H1 (cell line): ENCODE measurements around the gene AHI1. TPM values are rescaled to one million over a fixed set of nuclear protein-coding genes. Genes with fewer than 3 reads are reported as not detected.

Experiments
- CTCF ChIA-PET: fragments of 300-600 bp; sonication (Branson Sonifier 250); formaldehyde crosslinking; loops from one replicate; lab custom pipeline; 2021; ENCODE audit not compliant: partially characterized antibody; lab: Charles Lee
- POLR2A ChIA-PET: fragments of 300-600 bp; sonication (Branson Sonifier 250); formaldehyde crosslinking; loops from one replicate; lab custom pipeline; 2021; ENCODE audit warnings: inconsistent platforms; ENCODE audit not compliant: partially characterized antibody; lab: Charles Lee
- DNase-seq, 2 experiments: peaks; one replicate each; pipeline versions ENCODE4 v3.0.0 to v3.0.0-alpha.2; 2010 to 2022; ENCODE audit warnings: low spot score in 2 of 2, low read depth in 1 of 2, mixed read lengths in 1 of 2
- FAIRE-seq: peaks from 2 replicates; lab custom pipeline; 2011; peaks lifted over from hg19 to GRCh38; lab: Jason Lieb, UNC
- H2AFZ ChIP-seq: 2 replicates; pipeline ENCODE4 v1.8.1; 2012; ENCODE audit warnings: low read length, inconsistent platforms
- H2AK5ac ChIP-seq: 2 replicates; pipeline ENCODE4 v1.6.1; 2013; ENCODE audit warnings: low read depth, low read length
- H2BK120ac ChIP-seq: replicated peaks from 2 replicates; pipeline ENCODE3; 2013; ENCODE audit warnings: low read depth, low read length, inconsistent platforms
- H2BK12ac ChIP-seq: 2 replicates; pipeline ENCODE4 v1.6.1; 2013; ENCODE audit warnings: low read depth, low read length
- H2BK15ac ChIP-seq: 2 replicates; pipeline ENCODE4 v1.6.1; 2013; ENCODE audit warnings: low read length
- H2BK20ac ChIP-seq: 2 replicates; pipeline ENCODE4 v1.6.1; 2013; ENCODE audit warnings: low read length
- H2BK5ac ChIP-seq: 2 replicates; pipeline ENCODE4 v1.6.1; 2013; ENCODE audit warnings: low read depth, low read length
- H3K14ac ChIP-seq: 2 replicates; pipeline ENCODE4 v1.6.1; 2013; ENCODE audit warnings: inconsistent platforms; ENCODE audit not compliant: insufficient read length
- H3K18ac ChIP-seq: 2 replicates; pipeline ENCODE4 v1.6.1; 2013; ENCODE audit warnings: low read length; ENCODE audit errors: extremely low read depth
- H3K23ac ChIP-seq: 2 replicates; pipeline ENCODE4 v1.6.1; 2013; ENCODE audit warnings: inconsistent platforms; ENCODE audit not compliant: insufficient read length
- H3K23me2 ChIP-seq: 2 replicates; pipeline ENCODE4 v1.6.1; 2013; ENCODE audit warnings: low read depth, low read length
- H3K27ac ChIP-seq: 2 replicates; pipeline ENCODE4 v1.6.1; 2011; ENCODE audit warnings: low read depth, low read length, inconsistent platforms
- H3K27me3 ChIP-seq, 4 experiments: replicated peaks in 1 of 4; 1 replicate in 1 of 4; 2 replicates in 3 of 4; pipeline versions ENCODE4 v1.6.1 to v1.8.1; 2011 to 2013; ENCODE audit warnings: low read length in 3 of 4, mild to moderate bottlenecking in 3 of 4, inconsistent platforms in 2 of 4, mixed read lengths in 2 of 4, moderate library complexity in 1 of 4; ENCODE audit not compliant: control insufficient read depth in 3 of 4, insufficient read depth in 3 of 4; ENCODE audit errors: extremely low read depth in 1 of 4
- H3K36me3 ChIP-seq, 4 experiments: 2 replicates each; pipeline versions ENCODE4 v1.6.1 to v1.8.1; 2011 to 2013; ENCODE audit warnings: mild to moderate bottlenecking in 4 of 4, low read length in 3 of 4, moderate library complexity in 2 of 4, control low read depth in 1 of 4, inconsistent platforms in 1 of 4; ENCODE audit not compliant: insufficient read depth in 4 of 4, control insufficient read depth in 2 of 4
- H3K4ac ChIP-seq: replicated peaks from 2 replicates; pipeline ENCODE3; 2013; ENCODE audit warnings: low read length, low read depth, mixed read lengths, inconsistent platforms; ENCODE audit not compliant: insufficient read length
- H3K4me1 ChIP-seq, 4 experiments: replicated peaks in 1 of 4; 1 replicate in 1 of 4; 2 replicates in 3 of 4; pipeline versions ENCODE4 v1.6.1 to v1.8.1; 2011 to 2013; ENCODE audit warnings: low read length in 3 of 4, inconsistent platforms in 2 of 4, mixed read lengths in 1 of 4; ENCODE audit not compliant: insufficient read depth in 4 of 4, control insufficient read depth in 3 of 4
- H3K4me2 ChIP-seq, 2 experiments: 2 replicates each; pipeline versions ENCODE4 v1.6.1 to v1.8.1; 2011 to 2013; ENCODE audit warnings: low read depth in 2 of 2, low read length in 2 of 2, control low read depth in 1 of 2, inconsistent platforms in 1 of 2, mild to moderate bottlenecking in 1 of 2; ENCODE audit not compliant: insufficient read depth in 1 of 2
- H3K4me3 ChIP-seq, 4 experiments: fragments of 200-600, 300-600 bp in 1 of 4; sonication (generic), shearing (Covaris generic), sonication (Bioruptor Twin) in 1 of 4; 2 replicates each; pipeline versions ENCODE4 v1.5.1 to v1.8.1; 2011 to 2016; ENCODE audit warnings: low read length in 4 of 4, low read depth in 3 of 4, control low read depth in 2 of 4, inconsistent platforms in 2 of 4, mild to moderate bottlenecking in 2 of 4, mixed read lengths in 1 of 4, moderate library complexity in 1 of 4; ENCODE audit not compliant: insufficient read depth in 2 of 4; ENCODE audit errors: extremely low read depth in 1 of 4
- H3K56ac ChIP-seq: replicated peaks from 2 replicates; pipeline ENCODE3; 2013; ENCODE audit warnings: low read depth, mild to moderate bottlenecking, mixed read lengths, low read length, inconsistent platforms; ENCODE audit not compliant: insufficient read length
- H3K79me1 ChIP-seq: 2 replicates; pipeline ENCODE4 v1.6.1; 2013; ENCODE audit warnings: low read depth, low read length, control low read depth
- H3K79me2 ChIP-seq, 2 experiments: 2 replicates each; pipeline versions ENCODE4 v1.6.1 to v1.8.1; 2012 to 2013; ENCODE audit warnings: low read length in 2 of 2, mild to moderate bottlenecking in 2 of 2, inconsistent platforms in 1 of 2; ENCODE audit not compliant: insufficient read depth in 2 of 2, control insufficient read depth in 1 of 2
- H3K9ac ChIP-seq, 4 experiments: replicated peaks in 1 of 4; 1 replicate in 1 of 4; 2 replicates in 3 of 4; pipeline versions ENCODE4 v1.6.1 to v1.8.1; 2011 to 2013; ENCODE audit warnings: low read depth in 3 of 4, low read length in 3 of 4, control low read depth in 2 of 4, mild to moderate bottlenecking in 2 of 4, moderate library complexity in 2 of 4, inconsistent platforms in 1 of 4; ENCODE audit errors: extremely low read depth in 1 of 4
- H3K9me3 ChIP-seq, 2 experiments: 2 replicates each; pipeline versions ENCODE4 v1.6.1 to v1.8.1; 2012 to 2013; ENCODE audit warnings: mild to moderate bottlenecking in 2 of 2, moderate library complexity in 2 of 2, control low read depth in 1 of 2, inconsistent platforms in 1 of 2, low read depth in 1 of 2, low read length in 1 of 2, mixed read lengths in 1 of 2; ENCODE audit not compliant: insufficient read depth in 2 of 2
- H4K20me1 ChIP-seq, 2 experiments: replicated peaks in 1 of 2; 2 replicates each; pipeline versions ENCODE3 to v1.8.1; 2011 to 2013; ENCODE audit warnings: inconsistent platforms in 2 of 2, low read length in 2 of 2, mild to moderate bottlenecking in 1 of 2; ENCODE audit not compliant: insufficient read depth in 2 of 2, control insufficient read depth in 1 of 2
- H4K5ac ChIP-seq: 2 replicates; pipeline ENCODE4 v1.6.1; 2013; ENCODE audit warnings: low read length, low read depth, mixed read lengths, inconsistent platforms; ENCODE audit not compliant: insufficient read length
- H4K8ac ChIP-seq: 2 replicates; pipeline ENCODE4 v1.8.0; 2013; ENCODE audit warnings: mild to moderate bottlenecking, moderate library complexity, low read length, inconsistent platforms; ENCODE audit not compliant: insufficient read depth; ENCODE audit errors: extremely low read depth
- H4K91ac ChIP-seq: replicated peaks from 2 replicates; pipeline ENCODE3; 2013; ENCODE audit warnings: low read length, mixed read lengths, inconsistent platforms; ENCODE audit not compliant: insufficient read length
- ASH2L ChIP-seq: fragments of 200-600, 300-600 bp; sonication (generic); IDR thresholded peaks from one replicate; pipeline ENCODE4 v1.7.1; 2017; ENCODE audit warnings: low read length
- ATF3 ChIP-seq: IDR thresholded peaks from 2 replicates; pipeline ENCODE4 v1.6.1; 2011; ENCODE audit warnings: low read depth, mild to moderate bottlenecking, low read length; ENCODE audit not compliant: insufficient read depth
- BACH1 ChIP-seq: IDR thresholded peaks from 2 replicates; pipeline ENCODE4 v1.6.1; 2012; ENCODE audit warnings: low read length, improper control_type of control experiment
- CBX5 ChIP-seq: fragments of 300-800, 300-1000 bp; sonication (generic); IDR thresholded peaks from 2 replicates; pipeline ENCODE4 v1.7.1; 2016; ENCODE audit warnings: antibody characterized with exemption, low read length, low read depth
- CHD2 ChIP-seq: IDR thresholded peaks from 2 replicates; pipeline ENCODE4 v1.6.1; 2012; ENCODE audit warnings: low read length, improper control_type of control experiment
- EGR1 ChIP-seq: IDR thresholded peaks from 2 replicates; pipeline ENCODE4 v1.6.1; 2011; ENCODE audit warnings: low read depth, low read length, borderline replicate concordance
- GTF2F1 ChIP-seq: IDR thresholded peaks from 2 replicates; pipeline ENCODE4 v1.6.1; 2012; ENCODE audit warnings: low read depth, low read length, improper control_type of control experiment, borderline replicate concordance
- POU5F1 ChIP-seq: IDR thresholded peaks from 2 replicates; pipeline ENCODE4 v1.6.1; 2011; ENCODE audit warnings: low read depth, mild to moderate bottlenecking, low read length, moderate library complexity
- SIRT6 ChIP-seq: IDR thresholded peaks from one replicate; pipeline ENCODE4 v1.7.1; 2012; ENCODE audit warnings: low read length, inconsistent platforms
- SP4 ChIP-seq: IDR thresholded peaks from 2 replicates; pipeline ENCODE4 v1.6.1; 2012; ENCODE audit warnings: low read length, inconsistent platforms
- SRF ChIP-seq: IDR thresholded peaks from 2 replicates; pipeline ENCODE4 v1.6.1; 2011; ENCODE audit warnings: mild to moderate bottlenecking, low read depth, low read length, moderate library complexity
- SUZ12 ChIP-seq: fragments of 200-600 bp; sonication (generic); IDR thresholded peaks from 2 replicates; pipeline ENCODE4 v1.6.1; 2012; ENCODE audit warnings: mild to moderate bottlenecking, inconsistent platforms, low read length, moderate library complexity, mixed read lengths
- TAF7 ChIP-seq: optimal IDR thresholded peaks from 2 replicates; pipeline ENCODE3; 2011; ENCODE audit warnings: low read depth, mild to moderate bottlenecking, inconsistent platforms, low read length, moderate library complexity, borderline replicate concordance
- WGBS, 2 experiments: shearing (Covaris generic) in 1 of 2; methylation state at CpG; one replicate each; pipeline versions ENCODE4 v1.1.6 to v1.1.7; 2013 to 2015; ENCODE audit warnings: low lambda C conversion rate in 2 of 2, mixed read lengths in 2 of 2, inconsistent platforms in 1 of 2, low coverage in 1 of 2, missing lambda C conversion rate in 1 of 2; ENCODE audit not compliant: insufficient replicate concordance in 2 of 2, insufficient coverage in 1 of 2, insufficient read length in 1 of 2; ENCODE audit errors: extremely low coverage in 1 of 2, missing lambda C conversion rate in 1 of 2; 5-methylcytosine and 5-hydroxymethylcytosine counted together
- polyA plus RNA-seq, 7 experiments: library from polyadenylated mRNA; depleted of rRNA in 3 of 7; stranded (reverse) in 5 of 7; unstranded in 2 of 7; fragments of >200 nt in 5 of 7; fragments of 200-250 nt in 2 of 7; gene quantifications; 1 replicate in 5 of 7; 2 replicates in 1 of 7; 4 replicates in 1 of 7; pipeline versions ENCODE4 v1.2.1 to v1.2.3, GENCODE V29; 2011 to 2013; ENCODE audit warnings: missing spikeins in 2 of 7, mixed read lengths in 2 of 7
- total RNA-seq: library from RNA; stranded (reverse); fragmentation: NEBNext Ultra II Directional; extraction: Animal tissue kit (Norgen Biotek cat#: 25700); gene quantifications from 2 replicates; pipeline ENCODE4 v1.2.1, GENCODE V29; 2021
- TF ChIP-seq, protein P1 (sequence below): IDR thresholded peaks from 2 replicates; pipeline ENCODE4 v1.6.1; 2012; ENCODE audit warnings: low read length, inconsistent platforms

Gene AHI1
- total and polyA plus RNA-seq, 2 of the 8 experiments (the other 6 are each of a cell fraction or from before 2014, with no cell fraction given), result 4.2 to 19.6 TPM

GRCh38 chr6:135461208-135461607 lies 36.3 kb downstream of the AHI1 start:
- no peak for TF ChIP-seq ASH2L
- no peak for TF ChIP-seq SRF
- TF ChIP-seq TAF7, result no peak
- TF ChIP-seq ATF3, result no peak
- no peak for TF ChIP-seq GTF2F1
- no peak for TF ChIP-seq EGR1
- no peak for TF ChIP-seq SIRT6
- no peak for TF ChIP-seq CBX5
- TF ChIP-seq CHD2, result no peak
- no peak for TF ChIP-seq SUZ12
- TF ChIP-seq SP4, result no peak
- no peak for TF ChIP-seq POU5F1
- no peak for TF ChIP-seq BACH1
- TF ChIP-seq, protein P1, sequence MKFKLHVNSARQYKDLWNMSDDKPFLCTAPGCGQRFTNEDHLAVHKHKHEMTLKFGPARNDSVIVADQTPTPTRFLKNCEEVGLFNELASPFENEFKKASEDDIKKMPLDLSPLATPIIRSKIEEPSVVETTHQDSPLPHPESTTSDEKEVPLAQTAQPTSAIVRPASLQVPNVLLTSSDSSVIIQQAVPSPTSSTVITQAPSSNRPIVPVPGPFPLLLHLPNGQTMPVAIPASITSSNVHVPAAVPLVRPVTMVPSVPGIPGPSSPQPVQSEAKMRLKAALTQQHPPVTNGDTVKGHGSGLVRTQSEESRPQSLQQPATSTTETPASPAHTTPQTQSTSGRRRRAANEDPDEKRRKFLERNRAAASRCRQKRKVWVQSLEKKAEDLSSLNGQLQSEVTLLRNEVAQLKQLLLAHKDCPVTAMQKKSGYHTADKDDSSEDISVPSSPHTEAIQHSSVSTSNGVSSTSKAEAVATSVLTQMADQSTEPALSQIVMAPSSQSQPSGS, result no peak
- TF ChIP-seq, all 59 proteins: peak for 0
- H3K4ac ChIP-seq, result no peak overlapping the region
- no peaks in the 10 kb centered on the region for H3K79me2 ChIP-seq
- H4K20me1 ChIP-seq, result peaks cover 0 to 3% of the 10 kb centered on the region in 2 experiments
- no peak overlapping the region for H2AFZ ChIP-seq
- ChIA-PET CTCF (no interaction called here), POLR2A (no interaction called here)
- H2BK12ac ChIP-seq, result no peak overlapping the region
- no peak overlapping the region for H2AK5ac ChIP-seq
- H4K8ac ChIP-seq, result no peak overlapping the region
- no peak overlapping the region for H3K56ac ChIP-seq
- H4K91ac ChIP-seq, result no peak overlapping the region
- peaks cover 0 to 10% (median 3%) of the 10 kb centered on the region in 4 experiments; a peak in 2 of 8 replicates for H3K36me3 ChIP-seq
- no peak overlapping the region for H3K18ac ChIP-seq
- H3K4me1 ChIP-seq, result no peaks in the 10 kb centered on the region
- H3K23me2 ChIP-seq, result no peaks in the 10 kb centered on the region
- FAIRE-seq (no peak), DNase-seq (no peak)
- no peak overlapping the region for H3K27ac ChIP-seq
- H2BK120ac ChIP-seq, result no peak overlapping the region
- H3K14ac ChIP-seq, result no peak overlapping the region
- no peak overlapping the region for H3K4me2 ChIP-seq
- H3K9me3 ChIP-seq, result no peaks in the 10 kb centered on the region
- no peak overlapping the region for H2BK20ac ChIP-seq
- H3K9ac ChIP-seq, result no peak overlapping the region
- H3K4me3 ChIP-seq, result no peak overlapping the region
- H3K79me1 ChIP-seq, result no peaks in the 10 kb centered on the region
- no peak overlapping the region for H4K5ac ChIP-seq
- H2BK15ac ChIP-seq, result no peak overlapping the region
- no peaks in the 10 kb centered on the region for H3K27me3 ChIP-seq
- H2BK5ac ChIP-seq, result no peak overlapping the region
- no peak overlapping the region for H3K23ac ChIP-seq
- 77% methylated on average over 1 of the region's 1 CpG; no CpG with 5 or more reads in 1 of the 2 experiments for WGBS, 2 experiments
